Stimulated activated CD4-positive, alpha-beta T cell treated with anti-CD3 and anti-CD28 coated beads, Interleukin-2, amount 100 ng/mL, for 4 hours (primary cell): ENCODE measurements around the gene SH3BP5.
A peak's percentile ranks its signal among the peaks of the same experiment; 100 is the strongest.

Experiments
- DNase-seq: peaks from one replicate; pipeline ENCODE4 v3.0.0-alpha.2; 2020; ENCODE audit warnings: low read depth

Gene SH3BP5

GRCh38 chr3:15325228-15325627 lies 7.2 kb downstream of the SH3BP5 start:
- DNase-seq = no peak

GRCh38 chr3:15324379-15324808 lies 8.0 kb downstream of the SH3BP5 start:
- DNase-seq = no peak

DNA sequence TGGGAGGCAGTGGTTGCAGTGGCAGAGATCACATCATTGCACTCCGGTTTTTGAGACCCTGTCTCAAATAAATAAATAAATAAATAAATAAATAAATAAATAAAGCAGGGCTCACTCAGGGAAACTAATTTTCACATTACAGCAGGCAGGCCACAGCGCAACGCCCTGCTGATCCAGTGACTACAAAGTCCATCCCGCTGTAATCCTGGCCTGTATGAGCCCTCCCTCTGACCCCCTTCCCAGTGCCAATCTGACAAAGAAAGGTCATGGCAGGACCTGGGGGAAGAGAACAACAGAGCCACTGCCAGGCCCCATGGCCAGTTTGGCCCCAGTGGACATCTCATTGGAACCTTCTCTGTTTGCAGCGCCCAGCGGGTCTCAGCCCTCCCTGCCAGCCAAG lies 9.3 kb downstream of the SH3BP5 start:
- DNase-seq = no peak

DNA sequence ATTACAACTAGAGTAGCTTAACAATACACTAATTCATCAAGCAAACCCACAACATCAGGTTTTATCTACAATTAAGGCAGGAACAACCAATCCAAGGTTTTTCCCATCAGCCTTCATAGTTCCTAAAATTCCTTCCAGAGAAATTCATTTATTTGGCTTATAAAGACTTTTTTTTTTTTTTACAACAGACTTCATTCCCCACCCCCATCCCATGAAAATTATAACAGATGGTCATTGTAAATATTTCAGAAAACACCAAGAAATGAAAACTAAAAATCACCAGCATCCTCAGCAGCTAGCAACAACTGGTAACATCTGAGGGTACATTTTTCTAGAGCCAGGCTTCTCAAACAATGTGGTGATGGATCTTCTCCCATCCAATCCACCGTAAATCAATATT lies 11.0 kb downstream of the SH3BP5 start:
- DNase-seq = no peak

DNA sequence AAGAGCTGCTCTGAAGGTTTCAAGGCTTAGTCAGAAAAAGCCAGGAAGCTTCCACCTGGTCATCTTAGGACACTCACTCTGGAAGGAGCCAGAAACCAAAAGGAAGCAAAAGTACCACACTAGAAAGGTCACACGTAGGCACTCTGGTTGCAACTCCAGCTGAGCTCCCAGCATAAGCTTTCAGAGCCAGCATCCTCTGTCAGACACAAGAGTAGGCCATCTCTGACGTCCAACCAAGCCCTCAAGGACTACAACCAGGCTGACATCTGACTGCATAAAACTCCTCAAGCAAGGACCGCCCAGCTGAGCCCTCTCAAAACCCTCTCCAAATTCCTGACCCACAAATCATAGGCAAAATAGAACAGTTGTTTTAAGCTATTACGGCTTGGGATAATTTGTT lies 12.8 kb downstream of the SH3BP5 start:
- DNase-seq = no peak

DNA sequence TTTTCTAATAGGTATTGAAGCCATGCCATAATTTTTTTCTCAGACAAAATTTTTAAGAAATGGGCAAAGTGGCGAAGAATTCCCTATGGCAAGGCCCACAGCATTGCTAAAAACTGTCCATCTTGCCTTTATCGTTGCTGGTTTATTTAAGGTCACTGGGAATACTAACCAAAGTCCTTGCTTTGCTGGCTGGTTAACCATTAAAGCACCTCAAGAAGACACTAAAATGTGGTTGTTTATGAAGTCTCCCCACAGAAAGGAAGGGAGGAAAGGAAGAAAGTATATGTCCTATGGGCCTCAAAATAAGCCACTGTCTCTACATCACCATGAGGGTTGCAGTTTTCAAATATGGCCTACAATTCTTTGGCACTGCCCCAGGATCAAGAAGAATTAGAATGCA lies 13.2 kb downstream of the SH3BP5 start:
- DNase-seq = no peak

DNA sequence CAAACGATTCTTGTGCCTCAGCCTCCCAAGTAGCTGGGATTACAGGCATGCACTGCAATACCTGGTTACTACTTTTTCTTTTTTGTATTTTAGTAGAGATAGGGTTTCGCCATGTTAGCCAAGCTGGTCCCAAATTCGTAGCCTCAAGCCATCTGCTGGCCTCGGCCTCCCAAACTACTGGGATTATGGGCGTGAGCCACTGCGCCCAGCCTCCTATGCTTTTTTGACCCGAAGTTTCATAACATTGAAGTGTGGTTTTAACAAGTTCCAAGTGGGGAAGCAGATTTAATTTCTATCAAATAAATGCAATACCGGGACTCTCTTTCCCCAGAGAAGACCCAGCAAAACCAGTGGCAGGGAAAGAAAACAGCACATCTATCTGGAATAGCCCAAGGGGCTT lies 13.7 kb downstream of the SH3BP5 start:
- DNase-seq = no peak

DNA sequence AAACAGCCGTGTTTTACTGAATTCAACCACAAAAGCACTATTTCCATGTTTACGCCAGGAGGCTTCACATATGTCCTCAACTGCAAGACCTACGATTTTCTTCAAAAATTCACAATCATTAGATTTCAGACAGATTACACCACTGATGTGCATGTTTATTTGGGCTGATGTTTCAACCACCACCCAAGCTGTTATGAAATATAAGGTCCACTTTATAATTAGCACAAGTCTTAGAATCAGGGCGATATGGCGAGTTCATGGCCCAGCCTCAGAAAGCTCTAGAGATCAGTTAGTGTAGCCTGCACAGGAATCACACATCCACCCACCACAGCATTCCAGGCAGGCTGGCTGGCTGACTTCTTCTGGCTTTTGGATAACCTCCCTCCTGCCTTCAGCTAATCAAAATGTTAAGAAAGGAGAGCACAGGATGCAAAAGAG lies 15.4 kb downstream of the SH3BP5 start:
- no peak for DNase-seq

GRCh38 chr3:15315003-15315402 lies 17.4 kb downstream of the SH3BP5 start:
- no peak for DNase-seq

DNA sequence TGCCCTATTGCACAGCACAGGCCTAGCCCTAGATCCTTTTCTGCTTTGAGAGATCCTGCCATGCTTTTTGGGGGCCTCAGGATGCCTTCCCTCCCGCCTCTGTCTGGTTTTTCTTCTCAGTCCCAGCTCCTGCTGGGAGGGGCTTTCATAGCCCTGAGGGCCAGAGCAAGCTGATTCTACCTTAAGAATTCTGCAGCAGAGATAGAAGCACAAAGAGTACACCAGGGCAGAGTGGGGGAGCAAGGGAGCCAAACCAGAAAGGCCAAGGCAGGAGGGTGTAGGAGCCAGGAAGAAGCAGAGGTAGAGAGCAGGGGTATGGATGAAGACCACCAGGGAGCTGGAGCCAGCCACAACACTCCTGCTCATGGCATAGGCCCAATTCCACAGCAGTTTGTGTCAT lies 18.1 kb downstream of the SH3BP5 start:
- no peak for DNase-seq

DNA sequence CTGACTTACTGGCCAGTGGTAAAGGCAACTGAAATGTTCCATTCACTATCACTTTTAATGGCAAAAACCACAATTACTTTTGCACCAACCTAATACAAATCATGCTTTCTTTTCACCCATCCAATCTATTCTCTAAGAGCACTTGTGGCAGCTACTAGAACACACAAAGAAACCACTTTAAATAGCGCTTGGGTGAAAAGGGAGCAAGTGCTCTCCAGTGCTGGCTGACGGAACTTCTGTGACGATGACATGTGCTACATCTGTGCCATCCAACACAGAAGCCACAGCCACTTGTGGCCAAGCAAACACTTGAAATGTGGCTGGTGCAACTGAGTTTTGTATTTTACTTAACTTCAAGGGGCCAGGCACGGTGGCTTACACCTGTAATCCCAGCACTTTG lies 18.9 kb downstream of the SH3BP5 start:
- DNase-seq = no peak

DNA sequence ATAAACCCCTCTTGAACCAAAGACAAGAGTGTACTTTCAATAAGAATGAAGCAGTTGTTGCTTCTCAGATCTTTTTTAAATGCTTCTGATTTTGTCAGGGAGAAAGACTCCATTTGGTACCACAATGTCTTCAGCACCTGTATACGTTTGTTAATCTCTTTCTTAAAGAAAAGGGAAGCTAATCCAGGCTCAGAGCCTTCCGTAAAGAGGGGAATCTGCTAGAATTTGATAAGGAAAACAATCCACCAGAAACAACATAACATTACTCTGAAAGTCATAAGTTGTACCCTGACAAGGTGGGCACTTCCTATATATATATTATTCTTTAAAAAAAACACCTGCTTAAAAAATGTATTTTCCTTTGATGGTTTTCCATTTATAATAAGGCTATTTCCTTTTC lies 19.8 kb downstream of the SH3BP5 start:
- no peak for DNase-seq

GRCh38 chr3:15310491-15311370 lies 21.7 kb downstream of the SH3BP5 start:
- DNase-seq = peak; percentile 56

- no peak for DNase-seq
Observed at GRCh38 chr3:15309662-15310335, 22.6 kb downstream of the SH3BP5 start.

DNA sequence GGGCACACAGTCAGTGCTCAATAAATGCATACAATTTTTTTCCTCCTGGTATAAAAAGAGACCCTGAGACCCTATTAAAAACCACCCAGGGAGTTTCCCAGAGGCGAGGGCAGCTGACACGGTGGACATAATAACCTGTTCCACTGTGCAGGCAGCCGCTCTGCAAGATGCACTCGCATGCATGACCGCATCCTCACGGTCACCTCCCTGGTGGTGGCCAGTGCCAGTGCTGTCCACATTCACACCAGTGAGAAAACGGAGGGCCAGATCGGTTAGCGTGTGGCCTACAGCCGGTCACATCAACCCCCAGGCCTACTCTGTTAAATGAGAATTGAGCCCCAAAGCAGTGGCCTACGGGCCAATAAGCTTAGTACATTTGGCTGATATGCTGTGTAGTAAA lies 24.8 kb downstream of the SH3BP5 start:
- DNase-seq = no peak

GRCh38 chr3:15306979-15307359 lies 25.4 kb downstream of the SH3BP5 start:
- no peak for DNase-seq

- DNase-seq = no peak
Observed at GRCh38 chr3:15305359-15305844, 27.0 kb downstream of the SH3BP5 start.

GRCh38 chr3:15303728-15304127 lies 28.7 kb downstream of the SH3BP5 start:
- DNase-seq = no peak

GRCh38 chr3:15303216-15303615 lies 29.2 kb downstream of the SH3BP5 start:
- no peak for DNase-seq

DNA sequence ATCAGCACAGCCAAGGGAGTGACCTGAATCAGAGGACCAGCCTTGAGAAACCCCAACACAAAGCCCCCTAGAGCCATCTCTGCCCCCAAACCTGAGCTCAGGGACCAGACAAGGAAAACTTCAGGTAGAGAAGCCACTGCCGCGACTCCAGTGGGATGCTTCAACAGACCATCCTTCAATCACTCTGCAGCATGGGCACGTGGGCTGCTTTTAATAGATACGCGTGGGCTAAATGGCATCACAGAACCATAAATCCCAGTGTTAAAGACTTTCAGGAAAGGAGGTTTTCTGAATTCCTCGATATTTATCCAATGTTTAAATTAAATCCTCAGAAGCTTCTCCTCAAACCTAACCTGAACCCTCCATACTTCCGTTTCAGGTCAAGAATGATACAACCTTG lies 30.6 kb downstream of the SH3BP5 start:
- no peak for DNase-seq

DNA sequence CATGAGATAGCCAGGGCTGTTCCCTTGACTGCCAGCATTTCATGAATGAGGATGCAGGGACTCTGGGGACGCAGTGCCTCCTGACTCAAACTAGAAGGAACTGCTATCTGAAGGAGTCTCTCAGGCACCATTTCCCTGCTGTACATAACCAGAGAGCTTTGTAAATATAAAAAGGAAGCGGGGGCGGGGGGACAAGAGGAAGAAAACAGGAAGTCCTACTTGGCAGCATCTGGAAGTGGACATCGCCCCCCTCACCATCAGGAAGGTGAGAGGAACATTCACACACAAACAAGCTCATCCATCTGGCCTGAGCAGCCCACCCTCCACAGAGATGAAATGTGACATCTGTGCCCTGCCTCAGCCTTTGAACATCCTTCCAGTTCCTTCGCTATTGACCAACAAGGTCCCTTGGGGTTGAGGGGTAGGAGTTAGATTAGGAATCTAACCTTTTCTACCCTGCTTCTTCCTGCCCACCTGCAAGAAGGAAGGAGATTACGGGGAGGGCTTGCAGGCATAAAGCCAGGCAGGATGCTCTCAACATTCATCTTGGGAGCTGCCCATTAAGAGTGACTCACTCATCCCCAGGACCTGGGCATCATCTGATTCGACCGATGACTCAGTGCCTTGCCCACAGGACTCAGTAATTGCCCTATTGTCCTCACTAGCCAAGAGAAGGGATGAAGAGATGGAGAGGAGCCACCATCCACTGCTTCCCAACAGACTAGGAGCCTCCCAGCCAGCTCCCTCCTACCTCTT lies 31.9 kb downstream of the SH3BP5 start:
- no peak for DNase-seq

DNA sequence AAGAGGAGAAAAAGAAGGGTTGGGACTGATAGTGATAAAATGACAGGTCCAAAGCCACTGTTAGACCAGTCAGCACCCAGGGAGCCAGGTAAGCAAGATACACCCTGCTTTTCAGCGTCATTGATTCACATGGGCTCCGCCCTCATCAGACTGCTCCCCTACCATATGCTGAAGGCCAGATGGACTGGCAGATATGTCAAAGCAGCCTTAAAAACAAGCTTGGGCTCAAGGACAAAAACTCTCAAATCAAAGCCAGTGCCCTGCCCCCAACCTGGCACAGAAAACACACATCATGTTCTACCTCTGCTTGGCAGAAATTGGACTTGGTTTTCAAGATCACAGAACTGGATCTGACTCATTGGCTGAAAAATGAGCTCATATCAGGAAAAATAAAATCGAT lies 33.4 kb downstream of the SH3BP5 start:
- DNase-seq = no peak

DNA sequence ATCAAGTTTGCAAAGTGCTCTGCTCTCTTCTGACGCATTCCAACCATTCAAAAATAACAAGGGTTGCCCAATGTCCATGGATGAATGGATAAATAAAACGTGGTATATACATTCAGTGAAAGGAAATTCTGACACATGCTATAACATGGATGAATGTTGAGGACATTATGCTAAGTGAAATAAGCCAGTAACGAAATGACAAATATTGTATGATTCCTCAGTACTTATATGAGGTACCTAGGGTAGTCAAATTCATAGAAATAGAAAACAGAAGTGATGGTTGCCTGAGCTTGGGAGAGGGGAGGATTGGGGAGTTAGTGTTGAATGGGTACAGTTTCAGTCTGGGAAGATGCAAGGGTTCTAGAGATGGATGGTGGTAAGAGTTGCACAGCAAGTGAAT lies 33.9 kb downstream of the SH3BP5 start:
- no peak for DNase-seq
